NCI-H187 (cell line): Measurements from ENCODE around the gene DDX41.

Experiments
- DNase-seq, 2 experiments: peaks; one replicate each; lab custom pipeline; 2025; lab: John Stamatoyannopoulos, UW

The DDX41 gene

DNA sequence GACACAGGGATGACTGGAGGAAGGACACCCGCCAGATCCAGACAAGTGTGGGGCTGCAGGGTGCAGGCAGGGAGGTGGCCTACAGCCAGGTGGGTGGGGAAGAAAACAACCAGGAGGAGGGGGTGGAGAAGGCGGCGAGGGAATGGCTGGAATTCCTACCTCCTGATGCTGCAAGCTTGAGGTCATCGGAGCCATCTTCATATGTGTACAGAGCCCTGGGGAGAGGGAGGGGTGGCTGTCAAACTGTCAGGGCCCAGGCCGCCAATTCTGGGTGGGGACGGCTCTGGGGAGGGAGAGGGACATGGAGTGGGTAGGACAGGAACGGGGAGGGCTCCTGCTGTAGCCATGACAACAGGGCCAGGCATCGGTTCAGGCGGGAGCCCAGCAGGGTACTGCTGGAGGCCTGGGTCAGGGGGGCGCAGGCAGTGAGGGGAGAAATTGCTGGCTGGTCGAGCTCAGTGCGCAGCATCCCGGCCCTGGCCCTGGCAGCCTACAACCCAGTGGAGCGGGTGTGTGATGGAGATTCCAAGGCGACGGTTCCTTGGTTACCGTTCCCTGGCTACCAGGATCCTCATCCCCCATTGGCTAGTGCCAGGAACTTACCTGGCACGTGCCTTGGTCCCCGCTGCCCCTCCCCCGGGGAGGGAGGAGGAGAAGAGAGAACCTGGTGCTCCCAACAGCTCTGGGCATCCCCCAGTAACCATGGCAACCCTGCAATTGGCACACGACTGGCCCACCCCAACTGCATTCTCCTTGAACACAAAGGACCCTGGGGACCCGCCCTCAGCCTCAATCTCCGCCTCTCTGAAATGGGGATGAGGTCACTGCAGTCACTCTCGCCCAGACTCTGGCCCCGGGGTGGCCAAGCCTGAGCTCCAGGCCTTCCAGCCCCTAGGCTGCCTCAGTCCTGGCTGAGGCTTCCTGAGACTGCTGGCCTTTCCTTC is 47.8 kb downstream of the DDX41 start:
- DNase-seq = no peak

DNA sequence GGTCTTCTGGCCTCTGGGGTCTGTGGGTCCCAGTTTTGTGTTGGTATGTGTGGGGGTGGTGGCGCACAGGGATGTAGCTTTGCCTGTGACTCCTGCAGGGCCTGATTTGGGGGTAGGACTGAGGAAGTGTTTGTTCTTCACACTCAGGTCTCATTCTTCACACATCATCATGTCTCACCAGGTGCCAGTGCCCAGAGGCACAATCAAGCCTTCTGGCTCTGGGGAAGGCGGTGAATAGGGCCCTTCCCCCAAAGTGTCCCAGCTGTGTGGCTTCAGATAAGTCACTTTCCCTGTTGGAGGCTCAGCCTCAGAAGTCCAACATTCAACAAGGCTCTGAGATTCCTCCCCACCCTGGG is 48.5 kb downstream of the DDX41 start:
- DNase-seq = no peak

DNA sequence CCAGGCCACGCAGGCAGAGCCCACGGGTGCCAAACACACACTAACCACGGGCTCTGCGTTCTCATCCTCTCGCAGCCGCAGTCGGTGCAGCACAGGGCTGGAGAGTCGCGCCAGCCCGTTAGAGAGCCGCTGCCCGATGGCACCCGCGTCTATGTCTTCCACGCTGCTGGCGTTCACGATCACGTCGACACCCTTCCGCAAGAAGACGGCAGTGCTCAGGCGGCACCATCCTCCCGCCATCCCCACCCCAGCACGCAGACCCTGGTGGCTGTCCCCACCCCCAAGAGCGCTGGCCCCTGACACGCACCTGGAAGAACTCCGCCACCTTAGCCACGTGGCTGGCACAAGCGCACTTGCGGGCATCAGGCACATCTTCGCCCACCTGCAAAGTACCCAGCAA is 49.3 kb downstream of the DDX41 start:
- no peak for DNase-seq

DNA sequence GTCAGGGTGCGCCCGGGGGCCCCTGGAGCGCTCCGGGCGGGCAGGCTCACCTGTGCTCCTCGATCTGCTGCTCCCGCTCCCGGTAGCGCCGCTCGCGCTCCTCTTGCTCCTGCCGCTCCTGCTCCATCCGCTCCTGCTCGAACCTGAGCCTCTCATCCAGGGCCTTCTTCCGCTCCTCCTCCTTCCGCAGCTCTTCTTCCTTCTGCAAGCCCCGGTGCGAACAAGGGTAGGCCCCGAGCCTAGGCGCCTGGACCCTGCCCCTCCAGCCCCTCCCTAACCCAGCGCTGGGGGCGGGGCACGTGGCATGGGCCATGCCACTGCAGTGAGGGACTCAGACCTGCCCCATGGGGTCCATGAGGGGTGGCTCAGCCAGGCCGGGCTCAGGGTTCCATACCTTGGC is 49.9 kb downstream of the DDX41 start:
- DNase-seq = no peak

DNA sequence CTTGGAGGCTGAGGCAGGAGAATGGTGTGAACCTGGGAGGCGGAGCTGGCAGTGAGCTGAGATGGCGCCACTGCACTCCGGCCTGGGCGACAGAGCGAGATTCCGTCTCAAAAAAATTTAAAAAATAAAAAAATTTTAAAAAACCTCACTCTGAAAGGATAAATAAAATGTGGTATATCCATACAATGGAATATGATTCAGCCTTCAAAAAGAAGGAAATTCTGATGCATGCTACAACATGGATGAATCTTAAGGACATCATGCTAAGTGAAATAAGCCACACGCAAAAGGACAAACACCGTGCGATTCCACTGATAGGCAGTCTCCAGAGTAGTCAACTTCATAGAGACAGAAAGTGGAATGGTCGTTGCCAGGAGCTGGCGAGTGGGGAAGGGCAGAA is 51.7 kb downstream of the DDX41 start:
- no peak for DNase-seq

DNA sequence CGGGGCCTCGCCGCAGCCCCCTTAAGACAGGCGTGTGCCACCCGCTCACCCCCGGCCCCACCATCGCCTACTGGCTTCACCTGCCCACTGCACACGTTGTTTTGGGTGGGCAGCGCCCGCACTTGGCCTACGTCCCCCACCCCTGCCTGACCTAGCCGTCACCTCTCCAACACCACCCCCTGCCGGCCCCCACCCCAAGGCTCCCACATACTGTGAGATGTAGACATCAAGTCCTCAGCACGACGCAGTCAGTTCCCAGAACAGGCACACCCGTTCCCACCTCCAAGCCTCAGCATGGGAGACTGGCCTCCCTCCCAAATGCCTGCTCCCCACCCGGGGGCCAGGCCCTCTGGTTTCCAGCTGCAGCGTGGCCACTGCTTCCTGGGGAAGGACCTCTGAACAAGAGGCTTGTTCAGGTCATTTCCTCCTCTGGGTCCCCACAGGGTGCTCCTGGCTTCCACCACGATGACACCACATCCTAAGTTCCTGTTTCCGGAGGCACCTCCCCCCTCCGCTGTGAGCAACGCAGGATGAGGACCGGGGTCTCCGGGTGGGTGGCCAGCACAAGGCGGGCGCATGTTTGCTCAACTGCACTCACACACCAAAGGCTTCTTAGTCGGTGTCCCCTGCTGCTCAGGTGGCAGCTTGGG is 54.6 kb downstream of the DDX41 start:
- no peak for DNase-seq
